ENCODE data around the gene LILRB1.
"Not testable (repeated sequence)": the region's sequence is repeated elsewhere in the genome, so short reads cannot be mapped to it uniquely, and the experiment has no call there.

The LILRB1 gene

DNA sequence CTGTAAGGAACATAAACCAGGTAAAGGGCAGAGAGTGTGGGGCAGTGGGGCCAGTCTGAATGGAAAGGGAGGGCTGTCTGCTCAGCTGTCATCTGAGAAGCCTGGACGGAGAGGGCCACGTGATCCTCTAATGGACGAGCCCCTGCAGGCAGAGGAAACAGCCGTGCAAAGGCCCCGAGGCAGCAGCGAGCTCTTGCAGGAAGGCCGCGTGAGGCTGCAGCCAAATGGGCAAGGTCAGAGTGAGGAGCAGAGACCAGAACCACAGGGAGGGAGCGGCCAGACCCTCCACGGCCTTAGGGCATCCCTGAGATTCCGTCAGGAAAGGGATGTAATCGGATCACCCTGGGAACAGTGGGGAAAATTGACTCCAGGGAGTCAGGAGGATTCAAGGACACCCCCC lies 36.9 kb downstream of the LILRB1 start:
- ATAC-seq, result no peak

GRCh38 chr19:54668353-54668752 lies 38.1 kb downstream of the LILRB1 start:
- ATAC-seq, result no peak

DNA sequence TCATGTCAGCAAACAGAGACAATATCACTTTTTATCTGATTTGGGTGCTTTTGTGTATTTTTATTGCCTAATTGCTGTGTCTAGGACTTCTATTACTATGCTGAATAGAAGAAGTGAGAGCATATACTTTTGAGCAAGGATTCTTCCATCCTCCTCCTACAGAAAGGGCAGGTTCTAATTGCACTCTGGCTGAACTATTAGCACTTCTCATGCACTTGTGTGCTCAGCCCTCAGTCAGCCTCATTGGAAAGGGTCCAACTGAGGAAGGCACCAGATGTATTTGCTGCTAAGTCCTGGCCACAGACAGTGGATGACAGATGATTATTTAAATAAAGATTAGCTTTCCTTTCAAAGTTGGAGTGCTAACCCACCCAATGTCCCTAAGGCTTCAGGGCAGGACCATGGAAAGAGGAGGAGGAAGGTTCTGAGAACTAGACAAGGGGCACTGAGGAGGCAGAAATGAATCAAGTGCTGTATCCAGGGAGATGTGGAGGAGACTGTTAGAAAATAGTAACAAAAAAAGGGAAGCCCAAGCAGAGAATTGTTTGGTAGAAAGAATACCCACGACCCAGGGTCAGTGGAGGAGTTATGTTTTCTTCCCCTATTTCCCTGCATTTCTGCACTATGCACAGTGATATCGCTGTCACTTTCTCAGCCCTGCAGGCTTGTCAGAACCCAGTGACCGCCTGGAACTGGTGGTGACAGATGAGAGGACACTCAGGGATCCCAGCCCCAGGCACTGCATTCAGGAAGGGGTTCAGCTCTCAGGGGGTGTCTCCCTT lies 40.5 kb downstream of the LILRB1 start:
- ATAC-seq, result no peak

DNA sequence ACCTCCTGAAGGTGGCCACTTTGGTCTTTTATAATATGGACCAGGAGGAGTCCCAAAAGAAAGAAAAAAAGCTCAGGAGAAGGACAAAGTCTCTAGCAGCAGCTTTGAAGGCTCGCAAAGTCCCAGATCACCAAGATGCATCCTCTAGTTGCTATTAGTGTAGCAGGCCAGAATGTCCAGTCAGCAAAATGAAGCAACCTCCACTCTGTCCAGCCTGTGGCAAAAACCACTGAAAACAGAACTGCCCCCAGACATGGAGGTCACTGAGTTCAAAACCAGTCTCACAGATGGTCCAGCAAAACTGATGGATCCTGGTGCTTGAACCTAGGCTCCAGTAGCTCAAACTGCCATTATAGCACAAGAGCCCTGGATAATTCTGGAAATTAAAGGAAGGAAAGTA lies 42.9 kb downstream of the LILRB1 start:
- no peak for ATAC-seq

GRCh38 chr19:54674021-54674617 lies 43.8 kb downstream of the LILRB1 start:
- no peak for ATAC-seq

- ATAC-seq, result not testable (repeated sequence)
These were observed 46.0 kb downstream of the LILRB1 start for GRCh38 chr19:54676210-54676834.

DNA sequence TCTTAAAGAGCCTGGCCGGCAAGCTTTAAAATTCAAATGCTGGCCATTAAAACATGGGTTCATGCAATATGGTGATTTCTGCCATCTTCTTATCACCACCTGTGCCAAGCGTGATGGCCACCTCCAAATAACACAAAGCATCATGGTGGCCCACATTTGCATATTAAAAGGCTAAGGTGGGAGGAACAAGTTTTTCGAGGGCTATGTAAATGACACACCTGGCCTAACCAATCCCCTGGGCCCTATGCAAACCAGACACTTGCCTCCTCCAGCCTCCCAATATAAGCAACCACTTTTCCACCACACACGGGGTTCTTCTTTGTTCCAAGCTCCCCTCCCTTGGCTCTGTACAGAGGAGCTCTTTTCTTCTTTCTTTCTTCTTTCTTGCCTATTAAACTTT lies 46.9 kb downstream of the LILRB1 start:
- ATAC-seq, result no peak

GRCh38 chr19:54681596-54681995 lies 51.3 kb downstream of the LILRB1 start:
- ATAC-seq, result not testable (repeated sequence)

DNA sequence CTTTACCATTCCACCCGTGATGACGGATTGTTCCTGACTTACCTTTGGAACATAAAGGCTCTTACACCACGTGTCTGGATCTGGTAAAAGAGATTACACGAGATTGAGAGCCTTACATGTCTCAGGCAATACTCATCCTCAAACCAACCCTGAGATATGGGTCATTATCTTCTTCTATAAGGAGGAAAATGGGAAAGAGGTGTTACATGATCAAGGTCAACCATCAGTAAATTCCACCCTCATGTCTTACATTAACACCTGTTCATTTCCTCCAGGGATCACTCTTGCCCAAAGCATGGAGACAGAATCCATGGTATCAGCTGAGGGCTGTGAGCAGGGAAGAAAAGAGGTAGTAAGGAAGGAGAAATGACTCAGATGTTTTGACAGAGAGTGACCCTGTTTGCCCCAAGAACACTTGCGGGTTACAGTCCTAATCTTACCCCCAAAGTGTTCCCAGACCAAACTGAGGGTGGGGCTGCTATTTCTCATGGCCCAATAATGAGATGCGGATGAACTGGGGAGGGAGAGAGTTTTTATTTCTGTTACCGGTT lies 52.1 kb downstream of the LILRB1 start:
- ATAC-seq, result no peak

DNA sequence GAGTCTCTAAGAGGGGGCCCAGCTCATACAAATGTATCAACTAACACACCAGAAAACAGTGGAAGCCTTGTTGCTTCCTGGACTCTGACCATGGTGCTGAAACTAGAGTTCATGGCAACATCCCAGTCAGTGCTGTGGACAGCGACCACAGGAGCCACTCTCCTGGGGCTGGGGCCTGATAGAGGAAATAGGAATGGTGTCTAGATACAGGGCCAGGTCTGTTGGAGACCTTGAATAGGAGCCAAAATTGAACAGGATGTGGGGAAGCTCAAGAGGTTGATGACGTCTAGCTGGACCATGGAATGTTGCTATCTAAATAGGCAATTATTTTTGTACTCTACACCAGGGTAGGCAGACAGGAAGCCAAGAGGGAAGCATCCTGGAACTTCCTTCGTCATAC lies 54.2 kb downstream of the LILRB1 start:
- no peak for ATAC-seq
